Endothelial cell of umbilical vein (primary cell): Measurements from ENCODE around the gene HOXB5. TPM values are rescaled to one million over a fixed set of nuclear protein-coding genes. Genes with fewer than 3 reads are reported as not detected.

Source experiments
- BruUV-seq: library from RNA; stranded (reverse); fragments of 400-500 nt; replicated peaks from 2 replicates; lab custom pipeline; 2021; lab: Mats Ljungman, UMichigan
- CTCF ChIA-PET: fragments of 300-600, 350-600 bp; sonication (Branson Sonifier 250); formaldehyde crosslinking; loops from one replicate; lab custom pipeline; 2021; ENCODE audit warnings: antibody characterized with exemption, inconsistent platforms; lab: Charles Lee
- POLR2A ChIA-PET: fragments of 300-600, 350-600 bp; sonication (Branson Sonifier 250); formaldehyde crosslinking; loops from one replicate; lab custom pipeline; 2021; ENCODE audit warnings: antibody characterized with exemption, inconsistent platforms; lab: Charles Lee
- DNase-seq: peaks from one replicate; pipeline ENCODE4 v3.0.0-alpha.2; 2011; ENCODE audit warnings: low read depth, low spot score
- FAIRE-seq: peaks from 2 replicates; lab custom pipeline; 2011; peaks lifted over from hg19 to GRCh38; lab: Jason Lieb, UNC
- H2AFZ ChIP-seq: 2 replicates; pipeline ENCODE4 v1.6.0; 2012; ENCODE audit warnings: low read depth, low read length, control low read depth, inconsistent platforms
- H3K27ac ChIP-seq: 2 replicates; pipeline ENCODE4 v1.5.1; 2011; ENCODE audit warnings: low read depth, mild to moderate bottlenecking, control low read depth, low read length, moderate library complexity; ENCODE audit not compliant: insufficient read depth
- H3K27me3 ChIP-seq, 2 experiments: 2 replicates each; pipeline versions ENCODE4 v1.6.0 to v1.6.1; 2011; ENCODE audit warnings: low read length in 2 of 2, mixed read lengths in 1 of 2; ENCODE audit not compliant: control insufficient read depth in 2 of 2, insufficient read depth in 2 of 2
- H3K36me3 ChIP-seq, 2 experiments: 2 replicates in 1 of 2; 3 replicates in 1 of 2; pipeline ENCODE4 v1.5.1; 2011; ENCODE audit warnings: low read length in 2 of 2, mild to moderate bottlenecking in 1 of 2, moderate library complexity in 1 of 2; ENCODE audit not compliant: control insufficient read depth in 2 of 2, insufficient read depth in 2 of 2; ENCODE audit errors: extremely low read depth in 1 of 2
- H3K4me1 ChIP-seq: 3 replicates; pipeline ENCODE4 v1.5.1; 2011; ENCODE audit warnings: mild to moderate bottlenecking, low read length; ENCODE audit not compliant: control insufficient read depth, insufficient read depth; ENCODE audit errors: extremely low read depth
- H3K4me2 ChIP-seq: 2 replicates; pipeline ENCODE4 v1.6.1; 2011; ENCODE audit warnings: low read length, control low read depth, mixed read lengths; ENCODE audit not compliant: insufficient read depth
- H3K4me3 ChIP-seq, 3 experiments: fragments of 200-600 bp in 1 of 3; sonication (generic), shearing (Covaris generic) in 1 of 3; replicated peaks in 1 of 3; 2 replicates each; pipeline ENCODE4 v1.5.1; 2011 to 2016; ENCODE audit warnings: control low read depth in 3 of 3, low read length in 3 of 3, mild to moderate bottlenecking in 2 of 3, inconsistent platforms in 1 of 3, low read depth in 1 of 3, moderate library complexity in 1 of 3; ENCODE audit not compliant: insufficient read depth in 1 of 3
- H3K79me2 ChIP-seq: 2 replicates; pipeline ENCODE4 v1.6.0; 2012; ENCODE audit warnings: low read length, inconsistent platforms; ENCODE audit not compliant: control insufficient read depth, insufficient read depth
- H3K9ac ChIP-seq: replicated peaks from 2 replicates; pipeline ENCODE3; 2011; ENCODE audit warnings: low read length, control low read depth; ENCODE audit not compliant: insufficient read depth; ENCODE audit errors: extremely low read depth
- H3K9me1 ChIP-seq: replicated peaks from 3 replicates; pipeline ENCODE4 v1.6.0; 2011; ENCODE audit warnings: mild to moderate bottlenecking, low read length; ENCODE audit not compliant: control insufficient read depth, insufficient read depth; ENCODE audit errors: extremely low read depth
- H3K9me3 ChIP-seq: replicated peaks from 2 replicates; pipeline ENCODE4 v1.5.1; 2012; ENCODE audit warnings: low read length, inconsistent platforms; ENCODE audit not compliant: control insufficient read depth, insufficient read depth
- H4K20me1 ChIP-seq: replicated peaks from 2 replicates; pipeline ENCODE3; 2011; ENCODE audit warnings: mild to moderate bottlenecking, low read length; ENCODE audit not compliant: control insufficient read depth, insufficient read depth; ENCODE audit errors: extremely low read depth
- CTCF ChIP-seq, 2 donors: IDR thresholded peaks; 1 replicate in 1 of 2; 2 replicates in 1 of 2; pipeline ENCODE4 v1.5.1; 2011; ENCODE audit warnings: low read length in 2 of 2, mild to moderate bottlenecking in 2 of 2, moderate library complexity in 2 of 2, control low read depth in 1 of 2, inconsistent platforms in 1 of 2, low read depth in 1 of 2; ENCODE audit not compliant: insufficient read depth in 1 of 2; ENCODE audit errors: extremely low read depth in 1 of 2
- EZH2 ChIP-seq: IDR thresholded peaks from 2 replicates; pipeline ENCODE4 v1.6.1; 2012; ENCODE audit warnings: borderline replicate concordance, low read depth, mild to moderate bottlenecking, moderate library complexity, low read length, inconsistent platforms; ENCODE audit not compliant: severe bottlenecking
- FOS ChIP-seq: IDR thresholded peaks from 2 replicates; pipeline ENCODE4 v1.6.1; 2011; ENCODE audit warnings: mild to moderate bottlenecking, low read length, moderate library complexity, borderline replicate concordance; ENCODE audit not compliant: insufficient read depth
- GATA2 ChIP-seq: IDR thresholded peaks from 2 replicates; pipeline ENCODE4 v1.7.0; 2011; ENCODE audit warnings: low read depth, mild to moderate bottlenecking, moderate library complexity, mixed read lengths, low read length; ENCODE audit not compliant: insufficient read length, insufficient read depth
- JUN ChIP-seq: IDR thresholded peaks from 2 replicates; pipeline ENCODE4 v1.6.1; 2011; ENCODE audit warnings: borderline replicate concordance, low read depth; ENCODE audit not compliant: insufficient read length, insufficient read depth
- MAX ChIP-seq: IDR thresholded peaks from 2 replicates; pipeline ENCODE4 v1.6.1; 2011; ENCODE audit not compliant: insufficient read depth, insufficient read length
- MYC ChIP-seq: IDR thresholded peaks from one replicate; pipeline ENCODE4 v1.6.1; 2011; ENCODE audit warnings: mild to moderate bottlenecking, low read depth, low read length
- POLR2A ChIP-seq: IDR thresholded peaks from 2 replicates; pipeline ENCODE4 v1.6.1; 2012; ENCODE audit warnings: low read depth, mild to moderate bottlenecking, control low read depth, low read length
- POLR2AphosphoS5 ChIP-seq: IDR thresholded peaks from 2 replicates; pipeline ENCODE4 v1.6.1; 2012; ENCODE audit warnings: low read depth, mild to moderate bottlenecking, control low read depth, low read length, moderate library complexity; ENCODE audit not compliant: insufficient read depth
- dilution Hi-C: fragments of 300-500 bp; cut with MboI; formaldehyde crosslinking; loops from one replicate; pipeline ENCODE4 v1.15.0; 2019; ENCODE audit warnings: low sequenced_read_pairs; ENCODE audit not compliant: extremely low pct_ligation_motif_present
- intact Hi-C: fragments of 100-400 bp; cut with micrococcal nuclease; formaldehyde crosslinking; loops from one replicate; pipeline ENCODE4 v1.10.0; 2022
- polyA plus RNA-seq, 4 experiments: library from polyadenylated mRNA; depleted of rRNA in 3 of 4; stranded (reverse) in 3 of 4; unstranded in 1 of 4; fragments of >200 nt; gene quantifications; 2 replicates each; pipeline versions ENCODE4 v1.2.1 to v1.2.3, GENCODE V29; 2011 to 2012; ENCODE audit warnings: missing spikeins in 1 of 4
- total RNA-seq: library from RNA; stranded (reverse); gene quantifications from 2 replicates; pipeline ENCODE4 v1.2.3, GENCODE V29; 2021

Gene HOXB5
- total and polyA plus RNA-seq, 2 donors (not counting 3 experiments of a cell fraction or from before 2014, with no cell fraction given): 2.0 to 8.5 TPM

- ChIA-PET CTCF (interaction anchor here (0.7 to 2.4 kb wide), 3 partner anchors 19 to 222 kb away, joined by 3 to 9 read pairs (median 4); no protein-coding TSS in a partner anchor), POLR2A (no interaction called here)
- Histone ChIP-seq H3K4me3 (peak overlapping the region in 2 of 3 experiments; percentile 9 to 46), H3K79me2 (peaks cover 95% of the 10 kb centered on the region), H4K20me1 (no peaks in the 10 kb centered on the region), H3K27me3 (no peaks in the 10 kb centered on the region), H3K4me1 (peaks cover 80% of the 10 kb centered on the region), H3K9me3 (no peaks in the 10 kb centered on the region), H3K27ac (no peak overlapping the region), H3K9ac (peak overlapping the region; percentile 29), H3K4me2 (peak overlapping the region; percentile 81), H3K36me3 (peaks cover 0 to 3% of the 10 kb centered on the region in 2 experiments), H3K9me1 (no peaks in the 10 kb centered on the region), H2AFZ (no peak overlapping the region)
- DNase-seq: no peak
- TF ChIP-seq POLR2AphosphoS5 (no peak), CTCF (IDR thresholded peaks at IDR 0.05; ENCODE audit: extremely low read depth in 1 of 2, insufficient read depth in 1 of 2, low read depth in 1 of 2, low read length in 2 of 2) (no peak), MYC (no peak), JUN (no peak), EZH2 (no peak), POLR2A (no peak), MAX (no peak), GATA2 (no peak), FOS (no peak)
- dilution Hi-C loops: no loop called here
- intact Hi-C loops: loop anchor here (1.0 kb wide), 1 partner anchor 30 kb away; no protein-coding TSS in a partner anchor
- BruUV-seq: no TSS peak
- no peak for FAIRE-seq
These were observed 19.0 kb downstream of the HOXB5 start for GRCh38 chr17:48574505-48575065.
